Measurements from ENCODE around the gene SNCAIP.

DNA sequence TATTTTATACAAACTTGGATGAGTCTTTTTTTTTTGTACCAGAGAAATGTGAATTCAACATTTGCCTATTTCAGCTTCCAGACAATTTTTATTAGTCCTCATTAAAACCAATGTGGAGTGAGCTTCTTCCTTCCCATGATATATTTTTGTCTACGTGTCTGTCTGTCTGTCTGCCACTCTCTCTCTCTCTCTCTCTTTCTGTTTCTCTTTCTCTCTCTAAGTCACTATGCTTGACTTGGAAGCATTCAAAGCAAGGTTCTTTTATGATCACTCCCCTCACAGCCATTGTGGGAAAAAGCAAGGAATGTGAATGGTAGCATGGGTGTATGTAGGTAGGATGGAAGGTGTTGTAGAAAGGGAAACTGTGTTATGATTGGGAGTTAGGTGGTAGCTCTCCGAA is 80.2 kb downstream of the SNCAIP start:
- TF ChIP-seq CTCF (IDR thresholded peaks at IDR 0.05; ENCODE audit: low read depth, low read length): no peak
- TF ChIP-seq POLR2A (IDR thresholded peaks at IDR 0.05; ENCODE audit: extremely low read depth, insufficient read length): no peak
- TF ChIP-seq MAX (IDR thresholded peaks at IDR 0.05; ENCODE audit: low read depth, low read length): no peak
